Measurements from ENCODE around the gene ARHGEF5. TPM values are rescaled to one million over a fixed set of nuclear protein-coding genes. Genes with fewer than 3 reads are reported as not detected.

Gene ARHGEF5
- total and polyA plus RNA-seq, 2 donors (not counting 1 experiment from before 2014, with no cell fraction given): 6.8 to 6.9 TPM

DNA sequence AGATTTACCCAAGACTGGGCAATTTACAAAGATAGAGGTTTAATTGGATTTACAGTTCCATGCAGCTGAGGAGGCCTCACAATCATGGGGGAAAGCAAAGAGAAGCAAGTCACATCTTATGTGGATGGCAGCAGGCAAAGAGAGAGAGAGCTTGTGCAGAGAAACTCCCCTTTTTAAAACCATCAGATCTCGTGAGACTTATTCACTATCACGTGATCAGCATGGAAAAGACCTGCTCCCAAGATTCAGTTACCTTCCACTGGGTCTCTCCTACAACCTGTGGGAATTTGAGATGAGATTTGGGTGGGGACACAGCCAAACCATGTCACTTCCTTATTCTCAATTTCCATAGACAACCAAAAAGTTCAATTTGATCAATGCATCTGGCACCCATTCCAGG, 73.2 kb downstream of the ARHGEF5 start:
- H3K4me1 ChIP-seq (ENCODE audit: control insufficient read depth in 2 of 2, insufficient read depth in 2 of 2, low read length in 2 of 2): no peaks in the 10 kb centered on the region
- H3K79me2 ChIP-seq (ENCODE audit: control insufficient read depth, insufficient read depth, low read length): no peaks in the 10 kb centered on the region
- intact Hi-C loops (cut with micrococcal nuclease): no loop called here
- Mint-ChIP-seq H3K4me3 (no peak overlapping the region), H3K9me3 (ENCODE audit: insufficient read depth) (peaks cover 9% of the 10 kb centered on the region), H3K4me1 (no peaks in the 10 kb centered on the region), H3K27ac (no peak overlapping the region), H3K27me3 (peaks cover 5% of the 10 kb centered on the region)
- no peak overlapping the region for H3K4me2 ChIP-seq (replicated peaks; ENCODE audit: low read depth, low read length, poor library complexity, severe bottlenecking)
- no peak overlapping the region for H3K4me3 ChIP-seq (ENCODE audit: control extremely low read depth in 1 of 5, extremely low read depth in 1 of 5, insufficient read depth in 1 of 5, low read depth in 2 of 5, low read length in 4 of 5)
- ChIA-PET CTCF (no interaction called here), POLR2A (no interaction called here)
- no peak overlapping the region for H3K9ac ChIP-seq (ENCODE audit: low read length)
- H3K27me3 ChIP-seq (replicated peaks in 1 of 4; ENCODE audit: control extremely low read depth in 1 of 4, control insufficient read depth in 3 of 4, insufficient read depth in 4 of 4, low read length in 3 of 4): no peaks in the 10 kb centered on the region
- no peaks in the 10 kb centered on the region for H3K36me3 ChIP-seq (replicated peaks in 1 of 2; ENCODE audit: control extremely low read depth in 1 of 2, control insufficient read depth in 1 of 2, extremely low read depth in 1 of 2, insufficient read depth in 2 of 2, low read length in 1 of 2)
- ATAC-seq (ENCODE audit: low read depth): no peak
- no CpG with 5 or more reads among the region's 2 CpGs for WGBS (ENCODE audit: insufficient coverage)
- no peak for DNase-seq
- H3K27ac ChIP-seq (ENCODE audit: low read length in 2 of 2): no peak overlapping the region
- no peaks in the 10 kb centered on the region for H4K20me1 ChIP-seq (ENCODE audit: control insufficient read depth, insufficient read depth, low read length, poor library complexity, severe bottlenecking)
- peaks cover 0 to 25% (median 8%) of the 10 kb centered on the region in 3 donors for H3K9me3 ChIP-seq (ENCODE audit: control extremely low read depth in 1 of 3, control insufficient read depth in 2 of 3, insufficient read depth in 1 of 3, low read length in 2 of 3)
- no peak overlapping the region for H2AFZ ChIP-seq (ENCODE audit: insufficient read depth, low read depth, low read length, poor library complexity, severe bottlenecking)
- TF ChIP-seq, protein P1, sequence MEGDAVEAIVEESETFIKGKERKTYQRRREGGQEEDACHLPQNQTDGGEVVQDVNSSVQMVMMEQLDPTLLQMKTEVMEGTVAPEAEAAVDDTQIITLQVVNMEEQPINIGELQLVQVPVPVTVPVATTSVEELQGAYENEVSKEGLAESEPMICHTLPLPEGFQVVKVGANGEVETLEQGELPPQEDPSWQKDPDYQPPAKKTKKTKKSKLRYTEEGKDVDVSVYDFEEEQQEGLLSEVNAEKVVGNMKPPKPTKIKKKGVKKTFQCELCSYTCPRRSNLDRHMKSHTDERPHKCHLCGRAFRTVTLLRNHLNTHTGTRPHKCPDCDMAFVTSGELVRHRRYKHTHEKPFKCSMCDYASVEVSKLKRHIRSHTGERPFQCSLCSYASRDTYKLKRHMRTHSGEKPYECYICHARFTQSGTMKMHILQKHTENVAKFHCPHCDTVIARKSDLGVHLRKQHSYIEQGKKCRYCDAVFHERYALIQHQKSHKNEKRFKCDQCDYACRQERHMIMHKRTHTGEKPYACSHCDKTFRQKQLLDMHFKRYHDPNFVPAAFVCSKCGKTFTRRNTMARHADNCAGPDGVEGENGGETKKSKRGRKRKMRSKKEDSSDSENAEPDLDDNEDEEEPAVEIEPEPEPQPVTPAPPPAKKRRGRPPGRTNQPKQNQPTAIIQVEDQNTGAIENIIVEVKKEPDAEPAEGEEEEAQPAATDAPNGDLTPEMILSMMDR (IDR thresholded peaks at IDR 0.05): no peak
- TF ChIP-seq EZH2 (IDR thresholded peaks at IDR 0.05; ENCODE audit: borderline replicate concordance, insufficient read depth, low read depth, low read length, poor library complexity, severe bottlenecking): no peak

Other genes with a start within 250 kb of the ARHGEF5 start
- not detected in 2 replicates for gene OR2A2, start 245.8 kb upstream of the ARHGEF5 start, total RNA-seq
- not detected in 2 replicates for gene OR2A2, start 245.8 kb upstream of the ARHGEF5 start, polyA plus RNA-seq
- gene OR2A14, start 232.2 kb upstream of the ARHGEF5 start, total RNA-seq: not detected in 2 replicates
- not detected in 2 replicates for gene OR2A14, start 232.2 kb upstream of the ARHGEF5 start, polyA plus RNA-seq
- gene CTAGE4, start 171.9 kb upstream of the ARHGEF5 start, total RNA-seq: not detected in 2 replicates
- 0.09 and 0.12 TPM in 2 replicates for gene CTAGE4, start 171.9 kb upstream of the ARHGEF5 start, polyA plus RNA-seq
- 2.1 and 4.2 TPM in 2 replicates for gene ARHGEF35, start 159.6 kb upstream of the ARHGEF5 start, total RNA-seq
- gene ARHGEF35, start 159.6 kb upstream of the ARHGEF5 start, polyA plus RNA-seq: 0.34 and 0.36 TPM in 2 replicates
- gene OR2A42, start 115.8 kb upstream of the ARHGEF5 start, total RNA-seq: 0.10 TPM in 1 of 2 replicates, not detected in the other
- 0.13 and 0.31 TPM in 2 replicates for gene OR2A42, start 115.8 kb upstream of the ARHGEF5 start, polyA plus RNA-seq
- gene OR2A7, start 90.6 kb upstream of the ARHGEF5 start, total RNA-seq: 1.3 and 2.7 TPM in 2 replicates
- gene OR2A7, start 90.6 kb upstream of the ARHGEF5 start, polyA plus RNA-seq: 3.3 and 3.6 TPM in 2 replicates
- gene CTAGE8, start 86.1 kb upstream of the ARHGEF5 start, total RNA-seq: 1.3 and 1.4 TPM in 2 replicates
- 0.91 TPM in 2 replicates for gene CTAGE8, start 86.1 kb upstream of the ARHGEF5 start, polyA plus RNA-seq
- gene OR2A1, start 43.0 kb upstream of the ARHGEF5 start, total RNA-seq: not detected in 2 replicates
- gene OR2A1, start 43.0 kb upstream of the ARHGEF5 start, polyA plus RNA-seq: 0.31 and 0.52 TPM in 2 replicates
- not detected in 2 replicates for gene NOBOX, start 48.3 kb downstream of the ARHGEF5 start, total RNA-seq
- gene NOBOX, start 48.3 kb downstream of the ARHGEF5 start, polyA plus RNA-seq: not detected in 2 replicates